Measurements from ENCODE around the gene CHRNA5.
"Not testable (repeated sequence)": the region's sequence is repeated elsewhere in the genome, so short reads cannot be mapped to it uniquely, and the experiment has no call there.

The CHRNA5 gene

DNA sequence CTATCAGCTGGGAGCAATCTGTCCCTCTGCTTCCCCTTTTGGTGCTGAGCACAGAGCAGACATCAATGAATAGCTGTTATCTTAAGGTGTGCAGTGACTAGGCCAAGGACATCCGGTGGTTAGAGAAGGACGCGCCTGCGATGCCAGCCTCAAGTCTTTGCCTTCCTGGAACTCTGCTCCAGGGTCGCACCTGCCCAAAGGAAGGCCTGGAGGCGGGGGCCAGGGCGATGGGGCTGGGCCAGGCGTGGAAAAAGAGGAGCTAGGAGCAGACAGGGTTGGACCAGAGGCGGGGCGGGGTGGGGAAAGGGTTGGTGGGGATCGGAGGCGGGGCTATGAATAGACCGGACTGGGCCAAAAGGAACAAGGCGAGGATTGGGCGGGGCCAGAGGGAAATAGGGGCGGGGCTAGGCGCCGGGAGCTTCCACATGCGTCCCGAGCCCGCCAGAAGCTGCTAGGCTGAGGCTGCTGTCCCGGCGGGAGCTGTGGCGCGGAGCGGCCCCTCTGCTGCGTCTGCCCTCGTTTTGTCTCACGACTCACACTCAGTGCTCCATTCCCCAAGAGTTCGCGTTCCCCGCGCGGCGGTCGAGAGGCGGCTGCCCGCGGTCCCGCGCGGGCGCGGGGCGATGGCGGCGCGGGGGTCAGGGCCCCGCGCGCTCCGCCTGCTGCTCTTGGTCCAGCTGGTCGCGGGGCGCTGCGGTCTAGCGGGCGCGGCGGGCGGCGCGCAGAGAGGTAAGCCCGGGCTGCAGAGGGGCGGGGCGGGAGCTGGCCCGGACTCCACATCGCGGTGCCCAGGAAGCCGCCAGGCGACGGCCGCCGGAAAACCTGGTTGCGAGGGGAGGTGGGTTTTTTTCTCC lies at the start of gene CHRNA5:
TSS of gene CHRNA5 (plus strand) at position 424 of the 854 bp plus-strand sequence. CDS start at position 624, 200 bp downstream.
- peak; percentile 79 for DNase-seq (ENCODE audit: low read depth)

DNA sequence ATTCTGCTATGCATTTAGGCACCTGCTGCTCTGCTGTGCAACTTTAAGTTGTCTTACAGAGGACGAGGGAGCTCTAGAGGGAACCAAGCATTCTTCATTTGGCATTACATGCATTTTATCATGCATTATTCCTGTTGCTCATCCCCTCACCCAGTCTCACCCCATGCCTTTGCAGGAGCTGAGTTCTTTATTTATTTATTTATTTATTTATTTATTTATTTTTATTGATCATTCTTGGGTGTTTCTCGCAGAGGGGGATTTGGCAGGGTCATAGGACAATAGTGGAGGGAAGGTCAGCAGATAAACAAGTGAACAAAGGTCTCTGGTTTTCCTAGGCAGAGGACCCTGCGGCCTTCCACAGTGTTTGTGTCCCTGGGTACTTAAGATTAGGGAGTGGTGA lies 45.3 kb upstream of the CHRNA5 start:
- not testable (repeated sequence) for DNase-seq (ENCODE audit: low read depth)

DNA sequence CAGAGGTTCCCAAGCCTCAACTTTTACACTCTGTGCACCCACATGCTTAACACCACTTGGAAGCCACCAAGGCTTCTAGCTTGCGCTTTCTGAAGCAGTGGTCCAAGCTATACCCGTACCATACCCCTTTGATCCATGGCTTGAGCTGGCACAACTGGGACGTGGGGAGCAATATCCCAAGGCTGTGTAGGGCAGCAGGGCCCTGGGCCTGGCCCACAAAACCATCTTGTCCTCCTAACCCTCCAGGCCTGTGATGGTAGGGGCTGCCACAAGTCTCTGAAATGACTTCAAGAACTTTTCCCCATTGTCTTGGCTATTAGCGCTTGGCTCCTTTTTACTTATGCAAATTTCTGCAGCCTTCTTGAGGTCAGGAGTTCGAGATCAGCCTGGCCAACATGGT lies 41.1 kb upstream of the CHRNA5 start:
- no peak for DNase-seq (ENCODE audit: low read depth)

DNA sequence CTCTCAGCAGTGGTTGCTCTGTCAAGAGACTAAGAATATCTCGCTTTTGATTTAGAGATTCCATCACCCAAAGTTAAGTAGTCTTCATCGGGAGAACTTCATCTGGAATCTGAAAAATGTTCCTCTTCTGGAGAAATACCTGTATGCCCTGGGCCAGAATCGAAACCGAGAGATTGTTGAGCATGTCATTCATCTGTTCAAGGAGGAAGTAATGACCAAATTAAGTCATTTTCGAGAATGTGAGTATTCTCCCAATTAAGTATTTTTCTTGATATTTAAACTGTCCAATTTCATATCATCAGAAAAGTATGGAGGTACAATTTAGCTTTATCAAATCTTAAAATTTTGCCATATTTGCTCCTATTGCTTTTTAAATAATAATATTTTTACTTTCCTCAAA lies 38.0 kb upstream of the CHRNA5 start:
- DNase-seq (ENCODE audit: low read depth), result no peak

DNA sequence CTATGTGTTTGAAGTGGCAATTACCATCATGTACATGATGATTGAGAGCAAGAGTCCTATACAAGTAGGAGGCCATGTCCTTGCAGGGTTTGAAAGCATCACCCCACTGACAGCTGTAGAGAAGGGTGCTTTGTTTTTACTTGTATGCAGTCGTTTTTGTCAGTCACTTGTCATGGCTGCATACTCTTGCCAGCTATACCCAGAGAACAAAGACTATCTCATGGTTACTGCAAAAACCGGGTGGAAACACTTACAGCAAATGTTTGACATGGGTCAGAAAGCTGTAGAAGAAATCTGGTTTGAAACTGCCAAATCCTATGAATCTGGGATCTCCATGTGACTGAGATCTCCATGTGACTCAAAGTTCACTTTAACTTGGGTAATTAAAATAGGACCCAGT lies 32.0 kb upstream of the CHRNA5 start:
- no peak for DNase-seq (ENCODE audit: low read depth)

DNA sequence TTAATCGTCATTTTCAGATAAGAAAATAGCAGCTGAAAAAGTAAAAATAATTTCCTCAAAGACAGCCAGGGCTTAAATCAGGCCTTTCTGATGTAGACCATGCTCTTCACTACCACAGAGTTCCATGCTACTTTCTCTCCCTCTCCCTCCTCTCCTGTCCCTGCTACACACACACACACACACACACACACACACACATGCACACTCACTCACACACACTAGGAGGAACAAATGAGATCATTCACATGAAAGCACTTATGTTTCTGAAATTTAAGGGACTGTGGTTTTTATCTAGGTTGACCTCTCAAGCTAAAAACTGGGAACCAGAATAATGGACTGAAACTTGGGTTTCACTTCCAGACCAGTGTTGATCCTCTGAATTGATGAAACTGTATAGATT lies 29.2 kb upstream of the CHRNA5 start:
- no peak for DNase-seq (ENCODE audit: low read depth)

DNA sequence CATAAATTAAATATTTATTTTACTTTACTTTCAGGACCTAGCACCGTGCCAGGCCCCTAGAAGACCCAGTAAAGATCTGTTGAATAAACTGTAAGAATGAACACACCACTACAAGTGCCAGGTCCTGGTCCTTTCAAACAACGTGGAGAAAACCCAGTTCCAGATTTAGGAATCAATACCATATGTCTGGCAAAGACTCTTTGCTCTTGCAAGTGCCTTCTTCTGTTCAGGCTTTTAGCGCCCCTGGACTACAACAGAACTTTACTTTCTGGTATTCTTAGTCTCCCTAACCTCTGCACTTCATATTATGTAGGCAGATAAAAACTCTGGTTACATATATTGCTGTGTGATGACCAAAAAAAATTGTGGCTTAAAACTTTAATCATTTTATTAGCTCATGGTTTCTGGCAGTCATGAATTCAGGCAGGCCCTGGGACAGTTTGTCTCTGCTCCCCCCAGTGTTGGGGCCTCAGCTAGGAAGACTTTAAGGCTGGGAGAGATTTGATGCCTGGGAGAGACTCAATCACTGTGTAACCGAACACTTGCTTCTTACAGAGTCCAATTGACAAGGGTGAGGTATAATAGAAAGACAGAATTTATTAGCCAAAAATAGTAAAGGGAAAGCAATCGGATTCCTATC lies 27.9 kb upstream of the CHRNA5 start:
- DNase-seq (ENCODE audit: low read depth), result no peak

DNA sequence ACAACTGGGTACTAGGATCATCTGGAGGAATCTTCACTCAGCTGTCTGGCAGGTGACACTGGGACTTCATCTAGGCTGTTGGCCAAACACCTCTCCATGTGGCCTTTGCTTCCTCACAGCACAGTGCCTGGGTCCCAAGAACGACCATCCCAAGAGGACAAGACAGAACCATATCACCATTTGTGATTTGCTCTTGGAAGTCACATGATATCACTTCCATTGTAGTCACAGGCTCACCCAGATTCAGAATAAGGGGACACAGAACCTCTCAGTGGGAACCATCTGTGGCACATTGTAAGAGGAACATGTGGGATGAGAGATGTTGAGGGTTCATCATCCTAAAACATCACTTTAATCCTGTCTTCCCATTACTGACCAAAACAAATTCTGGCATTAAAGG lies 27.0 kb upstream of the CHRNA5 start:
- DNase-seq (ENCODE audit: low read depth), result no peak

DNA sequence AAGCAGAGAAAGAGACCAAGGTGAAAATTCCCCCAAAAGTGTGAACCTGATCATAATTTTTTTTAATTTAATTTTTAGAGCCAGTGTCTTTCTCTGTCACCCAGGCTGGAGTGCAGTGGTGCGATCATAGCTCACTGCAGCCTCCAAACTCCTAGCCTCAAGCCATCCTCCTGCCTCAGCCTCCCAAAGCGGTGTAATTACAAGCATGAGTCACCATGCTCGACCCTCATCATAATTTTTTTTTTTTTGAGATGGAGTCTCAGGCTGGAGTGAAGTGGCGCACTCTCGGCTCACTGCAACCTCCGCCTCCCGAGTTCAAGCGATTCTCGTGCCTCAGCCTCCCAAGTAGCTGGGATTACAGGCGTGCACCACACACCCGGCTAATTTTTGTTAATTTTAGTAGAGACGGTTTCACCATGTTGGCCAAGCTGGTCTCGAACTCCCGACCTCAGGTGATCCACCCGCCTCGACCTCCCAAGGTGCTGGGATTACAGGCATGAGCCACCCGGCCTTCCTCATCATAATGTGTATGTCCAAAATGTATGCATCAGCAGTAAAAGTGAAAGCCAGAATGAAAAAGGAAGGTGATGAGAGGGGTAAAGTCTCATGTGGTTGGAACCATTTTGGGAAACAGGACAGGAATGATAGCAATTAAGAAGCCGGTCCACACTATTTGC lies 25.7 kb upstream of the CHRNA5 start:
- DNase-seq (ENCODE audit: low read depth), result not testable (repeated sequence)

DNA sequence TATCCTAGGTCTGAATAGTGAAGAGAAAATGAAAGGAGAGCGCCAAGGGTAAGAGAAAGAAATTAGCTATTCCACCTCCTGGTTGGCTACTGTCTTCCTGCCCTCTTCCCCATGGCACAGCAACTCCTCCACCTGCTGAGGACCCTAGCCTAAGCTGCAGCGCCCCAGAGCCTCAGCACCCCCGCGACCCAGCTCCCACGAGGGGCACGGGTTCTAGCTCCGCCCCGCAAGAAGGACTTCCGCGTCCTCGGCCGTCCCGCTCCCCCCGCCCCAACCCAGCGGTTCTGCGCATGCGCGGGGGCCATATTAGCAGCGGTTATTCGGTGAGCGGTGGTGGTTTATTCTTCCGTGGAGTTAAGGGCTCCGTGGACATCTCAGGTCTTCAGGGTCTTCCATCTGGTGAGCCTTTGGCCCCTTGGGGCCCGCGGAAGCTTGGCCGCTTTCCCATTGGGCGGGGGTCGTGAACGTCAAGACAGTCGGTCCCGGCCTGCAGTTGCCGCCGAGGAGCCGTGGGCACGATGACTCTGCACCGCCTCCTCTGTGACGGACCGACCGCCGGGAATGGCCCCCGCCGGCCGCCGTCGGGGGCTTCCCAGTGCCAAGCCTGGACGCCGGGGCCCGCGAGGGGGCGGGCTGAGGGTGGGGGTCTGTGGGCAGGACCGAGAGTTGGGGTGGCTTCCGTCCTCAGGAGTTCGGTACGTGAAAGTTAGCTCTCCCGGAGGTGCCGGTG lies 25.0 kb upstream of the CHRNA5 start, which contains the start of gene PSMA4:
TSS of gene PSMA4 (plus strand) at position 304 of the 730 bp plus-strand sequence. CDS start 1,484 bp downstream, outside the sequence.
- peak; percentile 76 for DNase-seq (ENCODE audit: low read depth)

DNA sequence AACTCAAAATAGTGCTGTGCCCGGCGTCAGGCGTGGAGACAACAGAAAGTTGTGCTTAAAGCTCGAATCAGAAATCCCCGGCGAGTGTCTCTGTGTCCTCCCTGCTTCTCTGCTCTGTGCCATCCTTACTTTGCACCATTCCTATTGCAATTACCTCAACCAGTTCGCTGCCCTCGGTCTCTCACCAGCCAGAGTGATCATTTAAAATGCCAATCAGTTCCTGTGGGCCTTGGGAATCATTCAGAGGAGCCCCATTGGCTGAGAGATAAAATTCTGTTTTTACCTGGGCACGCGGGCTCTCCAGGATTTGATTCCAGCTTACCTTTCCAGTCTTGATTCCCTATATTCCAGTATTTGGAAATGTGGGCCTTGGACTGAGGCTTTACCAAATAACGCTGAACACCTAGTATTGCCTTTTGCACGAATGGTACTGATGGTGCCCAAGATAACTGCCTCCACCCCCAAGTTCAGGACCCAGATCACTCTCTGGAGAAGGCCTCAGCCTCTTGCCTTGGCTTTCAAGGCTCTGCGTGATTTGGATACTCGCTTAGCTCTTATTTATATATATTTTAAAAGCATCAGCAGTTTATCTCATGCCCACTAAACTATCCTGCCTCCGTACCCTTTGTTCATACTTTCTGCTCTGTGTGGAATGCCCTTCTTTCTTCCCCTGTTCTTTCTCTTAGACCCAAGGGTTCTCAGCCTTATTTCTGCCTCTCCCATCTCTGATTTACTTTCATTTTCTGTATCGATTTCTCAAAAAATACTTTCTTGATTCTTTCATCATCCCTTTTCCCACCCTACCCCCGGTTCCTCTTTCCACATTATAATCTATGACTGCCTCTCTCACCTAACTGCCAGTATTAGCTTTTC lies 24.2 kb upstream of the CHRNA5 start:
- peak; percentile 14 for DNase-seq (ENCODE audit: low read depth)

DNA sequence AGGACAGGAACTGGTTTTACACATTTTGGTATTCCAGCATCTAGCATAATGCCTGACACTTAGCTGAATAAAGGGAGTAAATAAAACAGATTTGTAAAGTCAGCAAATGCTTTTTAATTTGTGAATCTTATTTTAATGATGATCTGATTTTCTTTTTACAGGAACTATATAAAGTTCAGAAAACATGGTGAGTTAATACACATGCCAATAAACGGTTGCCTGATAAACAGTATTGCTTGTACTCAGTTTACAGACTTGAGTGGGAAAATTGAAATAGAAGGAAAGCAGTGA lies 23.6 kb upstream of the CHRNA5 start:
- DNase-seq (ENCODE audit: low read depth), result no peak

DNA sequence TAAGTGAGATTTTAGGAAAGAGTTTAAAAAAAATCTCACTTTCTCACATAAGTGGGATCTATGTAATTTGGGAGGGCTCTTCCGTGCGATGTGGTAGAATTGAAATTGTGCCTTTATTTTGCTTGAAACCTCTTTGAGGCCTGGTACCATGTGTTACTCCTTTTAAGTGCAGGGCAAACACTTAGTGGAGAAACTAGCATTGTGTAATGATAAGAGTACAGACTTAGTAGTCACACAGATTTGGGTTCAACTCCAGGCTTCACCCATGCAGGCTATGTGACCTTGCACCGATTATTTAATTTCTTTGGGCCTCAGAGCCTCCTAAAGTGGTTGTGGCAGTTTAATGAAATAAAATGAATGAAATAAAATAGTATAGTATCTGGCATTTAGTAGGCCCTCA lies 22.7 kb upstream of the CHRNA5 start:
- DNase-seq (ENCODE audit: low read depth), result no peak

DNA sequence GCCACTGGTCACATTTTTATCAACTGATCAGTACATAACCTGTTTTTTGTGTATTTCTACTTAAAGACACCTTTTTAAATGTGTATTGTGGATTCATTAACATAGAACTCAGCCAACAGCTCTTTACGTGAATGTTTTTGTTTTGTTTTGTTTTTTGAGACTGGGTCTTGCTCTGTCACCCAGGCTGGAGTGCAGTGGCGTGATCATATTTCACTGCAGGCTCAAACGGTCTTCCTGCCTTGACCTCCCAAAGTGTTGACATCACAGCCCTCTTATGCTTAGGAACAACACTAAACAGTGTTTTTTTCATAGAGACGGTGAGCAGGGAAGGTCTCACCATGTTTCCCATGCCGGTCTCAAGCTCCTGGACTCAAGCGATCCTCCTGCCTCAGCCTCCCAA lies 15.1 kb upstream of the CHRNA5 start:
- DNase-seq (ENCODE audit: low read depth), result no peak

DNA sequence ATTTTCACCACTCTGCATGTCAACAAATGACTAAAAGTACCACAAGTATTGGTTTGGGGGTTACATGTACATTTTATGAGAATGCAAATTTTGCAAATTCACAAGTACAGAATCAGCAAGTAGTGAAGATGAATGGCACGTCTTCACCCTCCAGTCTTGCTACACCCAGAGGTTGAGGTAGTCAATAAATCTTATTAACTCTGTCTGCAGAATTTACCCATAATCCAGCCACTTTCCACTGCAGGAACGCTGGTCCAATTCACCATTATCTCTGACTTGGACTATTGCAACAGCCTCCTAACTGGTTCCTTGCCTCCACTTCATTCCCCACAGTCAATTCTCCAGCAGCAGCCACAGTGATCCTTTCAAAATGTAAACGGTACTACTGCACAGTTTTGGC lies 14.5 kb upstream of the CHRNA5 start:
- DNase-seq (ENCODE audit: low read depth), result no peak

DNA sequence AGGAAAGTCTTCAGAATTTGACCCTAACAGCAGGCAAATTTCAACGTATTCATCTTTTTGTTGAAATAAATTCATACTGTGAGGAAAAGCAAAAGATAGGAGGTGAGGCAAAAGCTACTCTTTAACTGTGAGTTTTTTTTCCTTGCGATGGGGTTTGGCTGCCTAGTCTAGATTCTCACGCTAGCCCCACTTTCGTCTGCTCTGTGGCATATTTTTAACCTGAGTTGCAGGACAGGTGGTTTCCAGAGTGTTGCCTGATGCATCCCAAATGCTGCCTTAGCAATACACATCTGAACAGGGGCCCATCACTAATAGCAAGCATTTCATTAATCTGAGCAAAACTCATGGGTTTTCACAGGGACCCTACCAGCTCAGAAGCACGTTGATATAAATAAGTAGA lies 13.4 kb upstream of the CHRNA5 start:
- no peak for DNase-seq (ENCODE audit: low read depth)

DNA sequence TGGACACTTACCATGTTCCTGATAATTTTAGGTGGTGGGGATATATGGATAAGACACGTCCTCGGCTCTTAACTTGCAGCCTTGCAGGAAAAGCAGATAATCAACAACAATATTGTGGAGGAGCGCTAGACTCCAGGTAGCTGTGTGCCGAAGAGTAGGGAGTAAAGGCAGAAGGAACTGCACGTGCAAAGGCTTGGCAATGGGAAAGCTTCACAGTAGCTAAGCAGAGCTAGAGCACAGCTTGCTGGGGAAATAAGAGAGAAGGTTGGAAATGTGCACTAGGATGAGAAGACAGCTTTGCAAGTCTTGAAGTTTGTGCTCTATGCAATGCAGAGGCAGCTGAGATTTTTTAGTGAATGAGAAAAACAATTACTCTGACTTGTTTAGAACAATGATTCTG lies 12.7 kb upstream of the CHRNA5 start:
- DNase-seq (ENCODE audit: low read depth), result no peak

DNA sequence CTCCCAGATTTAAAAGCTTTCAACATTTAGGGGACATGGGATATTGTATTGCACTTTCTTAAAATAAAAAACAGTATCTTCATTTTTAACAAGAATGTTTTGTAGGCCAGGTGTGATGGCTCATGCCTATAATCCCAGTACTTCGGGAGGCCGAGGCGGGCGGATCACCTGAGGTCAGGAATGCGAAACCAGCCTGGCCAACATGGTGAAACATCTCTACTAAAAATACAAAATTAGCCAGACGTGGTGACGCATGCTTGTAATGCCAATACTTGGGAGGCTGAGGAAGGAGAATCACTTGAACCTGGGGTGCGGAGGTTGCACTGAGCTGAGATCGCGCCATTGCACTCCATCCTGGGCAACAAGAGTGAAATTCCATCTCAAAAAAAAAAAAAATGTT lies 5.1 kb upstream of the CHRNA5 start:
- DNase-seq (ENCODE audit: low read depth), result not testable (repeated sequence)

DNA sequence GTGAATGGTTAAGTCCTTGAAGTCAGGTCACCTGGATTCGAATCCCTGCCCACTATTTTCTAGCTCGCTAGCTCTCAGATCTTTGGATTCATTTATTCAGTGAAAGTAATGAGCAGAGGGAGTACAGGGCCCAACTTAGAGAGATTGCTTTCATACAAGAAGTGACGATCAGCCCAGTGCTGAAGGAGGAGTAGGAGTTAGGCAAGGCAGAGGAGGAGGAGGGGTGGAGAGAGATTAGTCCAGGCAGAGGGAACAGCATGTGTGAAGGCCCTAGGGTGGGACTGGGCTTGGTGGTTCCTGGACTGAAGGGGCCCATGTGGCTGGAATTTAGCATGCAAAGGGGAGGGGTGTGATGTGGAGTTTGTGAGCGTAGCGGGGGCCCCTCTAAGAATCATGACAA lies 3.8 kb upstream of the CHRNA5 start:
- DNase-seq (ENCODE audit: low read depth), result no peak

DNA sequence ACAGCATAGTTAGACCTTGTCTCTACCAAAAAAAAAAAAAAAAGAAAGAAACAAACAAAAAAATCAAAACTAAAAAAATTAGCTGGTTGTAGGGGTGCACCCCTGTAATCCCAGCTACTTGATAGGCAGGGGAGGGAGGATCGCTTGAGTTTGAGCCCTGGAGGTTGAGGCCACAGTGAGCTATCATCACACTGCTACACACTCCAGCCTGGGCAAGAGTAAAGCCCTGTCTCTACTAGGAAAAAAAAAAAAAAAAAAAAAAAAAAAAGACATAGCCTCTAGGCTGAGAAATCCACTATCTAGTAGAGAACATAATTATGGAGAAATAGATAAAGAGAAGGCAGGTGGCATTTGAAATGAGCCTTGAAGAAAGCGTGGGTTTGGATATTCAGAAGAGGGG lies 2.2 kb upstream of the CHRNA5 start:
- no peak for DNase-seq (ENCODE audit: low read depth)

DNA sequence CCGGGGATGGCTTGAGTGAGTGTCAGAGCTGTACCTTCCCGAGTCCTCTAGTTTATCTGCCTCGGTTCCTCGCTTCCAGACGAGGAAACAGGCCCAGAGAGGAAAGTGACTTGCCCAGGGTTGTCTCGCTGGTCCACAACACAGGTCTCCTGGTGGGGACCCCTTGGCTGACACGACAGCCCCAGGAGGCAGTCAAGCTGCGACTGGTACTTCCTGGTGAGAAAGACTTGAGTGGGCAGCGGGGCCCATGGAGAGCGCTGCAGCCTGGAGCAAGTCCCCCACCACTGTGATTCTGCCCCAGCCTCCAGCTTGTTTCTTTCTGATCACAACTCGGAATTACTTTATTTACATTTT lies 600 bp upstream of the CHRNA5 start:
- no peak for DNase-seq (ENCODE audit: low read depth)
